Stimulated activated memory B cell treated with anti-CD40 and anti-IgM and Interleukin-4, amounts not matched to agents 10 μg/mL and 1 μg/mL and 100 μg/mL, for 72 hours (primary cell): ENCODE measurements around the gene ALG8.
"Not testable (repeated sequence)": the region's sequence is repeated elsewhere in the genome, so short reads cannot be mapped to it uniquely, and the experiment has no call there.

ENCODE experiments used
- ATAC-seq: fragments of 150-1000 bp; cut with Tn5 transposase; 2 replicates; pipeline ENCODE4 v1.10.0; 2021
- H3K27ac Mint-ChIP-seq: one replicate; pipeline ENCODE4 v1.8.0; 2022; ENCODE audit warnings: mild to moderate bottlenecking, mixed read lengths
- H3K27me3 Mint-ChIP-seq: one replicate; pipeline ENCODE4 v1.8.0; 2022; ENCODE audit warnings: mixed read lengths
- H3K36me3 Mint-ChIP-seq: one replicate; pipeline ENCODE4 v1.8.0; 2022; ENCODE audit warnings: mixed read lengths
- H3K4me1 Mint-ChIP-seq: one replicate; pipeline ENCODE4 v1.8.0; 2022; ENCODE audit warnings: mixed read lengths
- H3K4me3 Mint-ChIP-seq: one replicate; pipeline ENCODE4 v1.8.0; 2022; ENCODE audit warnings: mild to moderate bottlenecking, moderate library complexity, mixed read lengths
- H3K9me3 Mint-ChIP-seq: one replicate; pipeline ENCODE4 v1.8.0; 2022; ENCODE audit warnings: mixed read lengths

The ALG8 gene

GRCh38 chr11:78139422-78140391 is at the start of gene ALG8:
Gene ALG8, minus strand, starts transcription at chr11:78139626. Its CDS starts 38 bp downstream, at chr11:78139588.
- peak within 1 kb of the TSS; percentile 90 for H3K27ac Mint-ChIP-seq
- peaks cover 5% of the 10 kb centered on the region for H3K9me3 Mint-ChIP-seq
- H3K27me3 Mint-ChIP-seq, result no peaks in the 10 kb centered on the region
- H3K4me3 Mint-ChIP-seq, result peak within 1 kb of the TSS; percentile 88
- peaks cover 45% of the 10 kb centered on the region for H3K4me1 Mint-ChIP-seq
- peaks cover 23% of the 10 kb centered on the region for H3K36me3 Mint-ChIP-seq
- peak; percentile 96 for ATAC-seq

GRCh38 chr11:78188286-78189173 is 49.1 kb upstream of the ALG8 start, which contains the start of the genes KCTD21 and USP35:
Gene KCTD21, minus strand, starts transcription at chr11:78188626. Its CDS starts 14,072 bp downstream, at chr11:78174554.
Gene USP35, plus strand, starts transcription at chr11:78188919. Its CDS starts 7,327 bp downstream, at chr11:78196246.
- peaks cover 12% of the 10 kb centered on the region for H3K36me3 Mint-ChIP-seq
- peaks cover 38% of the 10 kb centered on the region for H3K4me1 Mint-ChIP-seq
- H3K27ac Mint-ChIP-seq, result peak within 1 kb of the TSS; percentile 79
- peak; percentile 97 for ATAC-seq
- peak within 1 kb of the TSS; percentile 98 for H3K4me3 Mint-ChIP-seq
- no peaks in the 10 kb centered on the region for H3K9me3 Mint-ChIP-seq
- no peaks in the 10 kb centered on the region for H3K27me3 Mint-ChIP-seq

GRCh38 chr11:78187366-78188285 is 48.2 kb upstream of the ALG8 start:
- H3K4me3 Mint-ChIP-seq, result peak overlapping the region; percentile 98
- no peaks in the 10 kb centered on the region for H3K27me3 Mint-ChIP-seq
- peak; percentile 71 for ATAC-seq

GRCh38 chr11:78181185-78181584 is 41.8 kb upstream of the ALG8 start:
- no peaks in the 10 kb centered on the region for H3K4me1 Mint-ChIP-seq
- ATAC-seq, result no peak

More at GRCh38 chr11:78187366-78188285, 48.2 kb upstream of the ALG8 start:
- peak overlapping the region; percentile 79 for H3K27ac Mint-ChIP-seq
- H3K4me1 Mint-ChIP-seq, result peaks cover 38% of the 10 kb centered on the region
- H3K9me3 Mint-ChIP-seq, result no peaks in the 10 kb centered on the region
- H3K36me3 Mint-ChIP-seq, result peaks cover 16% of the 10 kb centered on the region

GRCh38 chr11:78180751-78181150 is 41.3 kb upstream of the ALG8 start:
- H3K27me3 Mint-ChIP-seq, result no peaks in the 10 kb centered on the region
- H3K4me3 Mint-ChIP-seq, result no peak overlapping the region
- H3K9me3 Mint-ChIP-seq, result peaks cover 8% of the 10 kb centered on the region
- no peaks in the 10 kb centered on the region for H3K4me1 Mint-ChIP-seq
- peaks cover 36% of the 10 kb centered on the region for H3K36me3 Mint-ChIP-seq
- H3K27ac Mint-ChIP-seq, result no peak overlapping the region
- ATAC-seq, result no peak

More at GRCh38 chr11:78181185-78181584, 41.8 kb upstream of the ALG8 start:
- H3K27me3 Mint-ChIP-seq, result no peaks in the 10 kb centered on the region
- H3K4me3 Mint-ChIP-seq, result no peak overlapping the region
- H3K9me3 Mint-ChIP-seq, result peaks cover 8% of the 10 kb centered on the region
- peaks cover 32% of the 10 kb centered on the region for H3K36me3 Mint-ChIP-seq
- H3K27ac Mint-ChIP-seq, result no peak overlapping the region

GRCh38 chr11:78179459-78180071 is 40.1 kb upstream of the ALG8 start:
- Mint-ChIP-seq H3K4me3 (no peak overlapping the region), H3K27me3 (no peaks in the 10 kb centered on the region), H3K4me1 (no peaks in the 10 kb centered on the region), H3K27ac (no peak overlapping the region), H3K9me3 (peaks cover 8% of the 10 kb centered on the region), H3K36me3 (peaks cover 37% of the 10 kb centered on the region)
- ATAC-seq, result no peak

GRCh38 chr11:78177216-78177615 is 37.8 kb upstream of the ALG8 start:
- Mint-ChIP-seq H3K36me3 (peaks cover 48% of the 10 kb centered on the region), H3K9me3 (peaks cover 8% of the 10 kb centered on the region), H3K27ac (no peak overlapping the region), H3K4me3 (no peak overlapping the region), H3K4me1 (no peaks in the 10 kb centered on the region), H3K27me3 (no peaks in the 10 kb centered on the region)
- ATAC-seq, result no peak

- H3K27ac Mint-ChIP-seq, result no peak overlapping the region
- no peaks in the 10 kb centered on the region for H3K4me1 Mint-ChIP-seq
- peaks cover 8% of the 10 kb centered on the region for H3K9me3 Mint-ChIP-seq
- H3K27me3 Mint-ChIP-seq, result no peaks in the 10 kb centered on the region
- no peak overlapping the region for H3K4me3 Mint-ChIP-seq
- H3K36me3 Mint-ChIP-seq, result peaks cover 48% of the 10 kb centered on the region
- no peak for ATAC-seq
Observed at GRCh38 chr11:78176605-78177141, 37.2 kb upstream of the ALG8 start.

GRCh38 chr11:78175862-78176261 is 36.4 kb upstream of the ALG8 start:
- H3K4me3 Mint-ChIP-seq, H3K27ac Mint-ChIP-seq: not testable (repeated sequence)
- peaks cover 41% of the 10 kb centered on the region for H3K36me3 Mint-ChIP-seq

GRCh38 chr11:78171951-78172350 is 32.5 kb upstream of the ALG8 start:
- H3K4me3 Mint-ChIP-seq, result no peak overlapping the region
- no peaks in the 10 kb centered on the region for H3K4me1 Mint-ChIP-seq
- no peaks in the 10 kb centered on the region for H3K27me3 Mint-ChIP-seq
- H3K9me3 Mint-ChIP-seq, result no peaks in the 10 kb centered on the region
- H3K27ac Mint-ChIP-seq, result no peak overlapping the region
- peaks cover 29% of the 10 kb centered on the region for H3K36me3 Mint-ChIP-seq
- ATAC-seq, result no peak

More at GRCh38 chr11:78175862-78176261, 36.4 kb upstream of the ALG8 start:
- not testable (repeated sequence) for H3K27me3 Mint-ChIP-seq, H3K4me1 Mint-ChIP-seq, ATAC-seq, H3K9me3 Mint-ChIP-seq

GRCh38 chr11:78170874-78171549 is 31.6 kb upstream of the ALG8 start:
- no peak overlapping the region for H3K27ac Mint-ChIP-seq
- no peaks in the 10 kb centered on the region for H3K9me3 Mint-ChIP-seq
- peaks cover 20% of the 10 kb centered on the region for H3K36me3 Mint-ChIP-seq
- no peak overlapping the region for H3K4me3 Mint-ChIP-seq
- no peaks in the 10 kb centered on the region for H3K4me1 Mint-ChIP-seq
- H3K27me3 Mint-ChIP-seq, result no peaks in the 10 kb centered on the region
- ATAC-seq, result no peak

- H3K4me3 Mint-ChIP-seq, result no peak overlapping the region
Observed at GRCh38 chr11:78170413-78170812, 31.0 kb upstream of the ALG8 start.

More at GRCh38 chr11:78170413-78170812, 31.0 kb upstream of the ALG8 start:
- no peaks in the 10 kb centered on the region for H3K4me1 Mint-ChIP-seq
- no peak for ATAC-seq
- no peaks in the 10 kb centered on the region for H3K9me3 Mint-ChIP-seq
- no peak overlapping the region for H3K27ac Mint-ChIP-seq
- peaks cover 18% of the 10 kb centered on the region for H3K36me3 Mint-ChIP-seq
- H3K27me3 Mint-ChIP-seq, result no peaks in the 10 kb centered on the region
